GM12872 (cell line): ENCODE measurements around the gene PTBP1.

ENCODE experiments used
- CTCF ChIP-seq: IDR thresholded peaks from 3 replicates; pipeline ENCODE4 v1.5.1; 2011; ENCODE audit warnings: low read depth, mild to moderate bottlenecking, low read length, moderate library complexity; ENCODE audit not compliant: insufficient read depth

The PTBP1 gene

GRCh38 chr19:804419-805165 is 7.3 kb downstream of the PTBP1 start:
- TF ChIP-seq CTCF: no peak

GRCh38 chr19:805166-805551 is 7.9 kb downstream of the PTBP1 start:
- TF ChIP-seq CTCF: no peak

GRCh38 chr19:805600-806550 is 8.6 kb downstream of the PTBP1 start:
- no peak for TF ChIP-seq CTCF

- no peak for TF ChIP-seq CTCF
These were observed 9.7 kb downstream of the PTBP1 start for GRCh38 chr19:806815-807421.

- TF ChIP-seq CTCF: no peak
These were observed 10.6 kb downstream of the PTBP1 start for GRCh38 chr19:807627-808422.

GRCh38 chr19:808423-808775 is 11.1 kb downstream of the PTBP1 start:
- no peak for TF ChIP-seq CTCF
